GM19395 (cell line): ENCODE measurements around the gene KCNC1.

Source experiments
- ATAC-seq: cut with Tn5 transposase; IDR thresholded peaks from one replicate; pipeline ENCODE4 v1.9.1; 2021; ENCODE audit warnings: mild to moderate bottlenecking, moderate library complexity; ENCODE audit not compliant: unreplicated experiment

KCNC1 gene

GRCh38 chr11:17786824-17787525 lies 52.4 kb downstream of the KCNC1 start:
- ATAC-seq = no peak

DNA sequence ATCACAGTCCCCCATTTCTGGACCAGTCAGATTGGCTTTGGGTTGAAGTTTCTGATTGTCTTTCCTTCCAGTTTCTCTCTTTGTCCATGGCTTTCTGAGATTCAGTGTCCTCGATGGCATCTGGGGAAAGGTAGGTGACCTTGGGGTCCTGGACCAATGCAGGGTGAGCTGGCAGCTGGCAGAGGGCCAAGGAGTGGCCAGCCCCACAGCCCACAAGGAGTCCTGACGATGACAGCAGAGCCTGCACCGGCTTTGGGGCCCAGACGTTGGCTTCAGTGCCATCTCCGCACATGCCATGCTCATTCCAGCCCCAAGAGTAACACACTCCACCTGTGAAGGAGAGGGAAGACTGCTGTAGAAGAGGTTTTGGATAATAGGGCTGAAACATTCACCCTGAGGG lies 53.5 kb downstream of the KCNC1 start:
- no peak for ATAC-seq

- no peak for ATAC-seq
Measured at GRCh38 chr11:17790453-17790852, 55.9 kb downstream of the KCNC1 start.

DNA sequence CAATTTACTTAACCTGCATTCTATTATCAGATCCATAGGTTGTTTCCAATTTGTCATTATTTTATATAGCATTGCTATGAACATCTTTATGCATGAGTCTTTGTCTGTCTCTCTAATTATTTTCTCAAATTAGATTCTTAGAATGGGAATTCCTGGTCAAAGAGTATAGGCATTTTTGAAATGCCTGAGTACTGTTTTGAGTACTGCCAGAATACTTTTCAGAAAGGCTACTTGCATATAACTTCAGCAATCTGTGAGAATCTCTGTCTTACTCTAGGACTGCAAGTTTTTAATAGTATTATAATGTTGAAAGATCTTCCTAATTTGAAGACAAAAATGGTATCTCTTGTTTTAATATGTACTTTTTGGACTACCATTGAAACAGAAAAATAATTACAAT lies 56.6 kb downstream of the KCNC1 start:
- no peak for ATAC-seq

DNA sequence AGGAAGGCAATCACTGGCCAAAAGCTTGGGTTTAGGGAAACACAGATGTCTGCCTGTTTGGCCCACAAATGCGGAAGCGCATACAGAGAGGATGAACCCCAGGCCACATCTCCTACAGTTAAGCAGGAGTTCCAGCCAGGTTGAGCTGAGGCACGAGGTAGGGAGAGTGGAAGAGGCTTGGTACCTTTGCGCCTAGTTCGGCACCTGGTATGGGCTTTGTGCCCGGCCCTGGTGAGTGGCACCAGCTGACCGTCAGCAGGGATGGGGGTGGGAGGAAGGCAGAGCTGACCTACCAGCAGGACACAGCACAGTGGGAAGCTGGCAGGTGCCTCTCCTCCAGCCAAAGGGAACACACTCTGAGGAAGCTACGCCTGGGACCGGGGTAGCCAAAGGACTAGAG lies 57.6 kb downstream of the KCNC1 start:
- no peak for ATAC-seq

GRCh38 chr11:17793642-17794170 lies 59.1 kb downstream of the KCNC1 start:
- no peak for ATAC-seq

GRCh38 chr11:17794981-17795380 lies 60.4 kb downstream of the KCNC1 start:
- no peak for ATAC-seq

GRCh38 chr11:17796154-17796553 lies 61.6 kb downstream of the KCNC1 start:
- no peak for ATAC-seq

DNA sequence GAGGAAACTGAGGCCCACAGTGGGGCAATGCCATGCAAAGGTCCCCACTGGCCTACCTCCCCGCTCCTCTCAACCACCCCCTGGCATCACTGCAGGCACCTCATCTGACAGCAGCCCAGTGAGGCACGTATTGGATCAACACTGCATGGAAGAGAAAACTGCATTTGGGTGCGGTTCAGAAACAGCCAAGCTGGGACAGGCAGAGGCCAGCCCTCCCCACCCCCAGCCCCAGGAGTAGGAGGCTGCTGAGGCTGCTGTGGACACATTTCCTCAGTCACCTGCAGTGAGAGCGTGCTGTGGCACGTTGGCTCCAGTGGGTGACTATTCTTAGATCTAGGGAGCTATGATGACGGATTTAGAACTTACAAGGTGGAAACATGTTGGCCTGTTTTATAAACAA lies 63.7 kb downstream of the KCNC1 start:
- ATAC-seq = no peak

DNA sequence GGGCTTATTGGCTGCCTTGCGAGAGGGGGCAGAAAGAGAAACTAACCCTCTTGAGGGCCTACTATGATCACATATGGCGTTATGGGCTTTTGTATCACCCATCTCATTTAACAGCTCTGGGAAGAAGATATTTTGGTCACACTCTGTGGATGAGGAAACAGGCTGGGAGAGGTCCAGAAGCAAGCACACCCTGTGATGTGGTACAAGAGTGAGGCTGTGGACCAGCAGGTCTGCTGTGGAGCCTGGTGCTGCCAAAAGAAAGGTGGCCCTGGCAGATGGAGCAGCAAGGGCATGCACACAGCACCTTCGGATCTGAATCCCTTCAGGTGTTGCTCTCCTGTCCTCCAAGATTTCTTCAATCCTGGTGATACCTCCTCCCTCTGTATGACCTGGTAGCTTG lies 64.1 kb downstream of the KCNC1 start:
- no peak for ATAC-seq

DNA sequence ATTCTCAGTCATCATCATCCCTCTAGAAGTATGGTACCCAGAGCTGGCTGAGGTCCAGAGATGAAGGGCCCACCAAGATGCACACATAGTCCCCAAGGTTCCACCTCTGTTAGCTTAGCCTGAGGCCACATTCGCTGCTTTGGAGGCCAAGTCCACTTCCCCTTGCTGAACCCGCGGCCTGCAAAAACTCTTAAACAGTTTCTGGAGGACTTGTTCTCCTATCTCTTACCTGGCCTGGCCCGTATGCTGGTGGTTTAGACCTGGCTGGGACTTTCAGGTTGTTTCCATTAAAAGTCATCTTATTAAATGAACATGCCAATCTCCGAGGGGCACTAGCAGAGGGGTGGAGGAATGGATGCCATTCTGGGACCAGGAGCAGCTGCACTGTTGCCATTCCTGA lies 64.6 kb downstream of the KCNC1 start:
- ATAC-seq = no peak

GRCh38 chr11:17801166-17801565 lies 66.6 kb downstream of the KCNC1 start:
- ATAC-seq = no peak

- ATAC-seq = no peak
Measured at GRCh38 chr11:17802491-17802890, 67.9 kb downstream of the KCNC1 start.

DNA sequence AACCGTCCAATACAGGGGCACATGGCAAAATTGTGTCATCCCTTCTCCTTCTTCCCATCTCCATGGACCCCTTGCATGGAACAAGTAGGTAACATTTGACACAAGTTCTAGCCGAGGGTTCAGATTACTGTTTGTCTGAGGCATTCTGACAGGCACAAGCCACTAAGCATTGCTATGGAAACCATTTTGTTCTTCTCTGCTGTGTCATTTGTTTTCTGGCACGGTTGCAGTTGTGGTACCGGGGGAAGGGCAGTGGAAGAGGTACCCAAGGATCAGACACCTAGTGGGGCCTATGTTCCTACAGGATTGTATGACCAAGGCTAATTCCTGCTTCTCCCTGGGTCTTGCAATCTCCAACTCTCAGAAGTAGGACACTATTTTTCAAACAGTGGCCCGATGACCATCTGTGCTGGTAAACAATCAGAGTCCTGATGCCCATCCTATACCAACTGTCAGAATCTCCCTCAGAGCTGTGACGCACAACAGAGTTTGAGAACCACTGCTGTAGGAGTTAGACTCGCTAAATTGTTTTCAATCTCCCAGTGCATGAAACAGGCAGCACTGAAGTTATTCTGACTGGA lies 69.3 kb downstream of the KCNC1 start:
- no peak for ATAC-seq

DNA sequence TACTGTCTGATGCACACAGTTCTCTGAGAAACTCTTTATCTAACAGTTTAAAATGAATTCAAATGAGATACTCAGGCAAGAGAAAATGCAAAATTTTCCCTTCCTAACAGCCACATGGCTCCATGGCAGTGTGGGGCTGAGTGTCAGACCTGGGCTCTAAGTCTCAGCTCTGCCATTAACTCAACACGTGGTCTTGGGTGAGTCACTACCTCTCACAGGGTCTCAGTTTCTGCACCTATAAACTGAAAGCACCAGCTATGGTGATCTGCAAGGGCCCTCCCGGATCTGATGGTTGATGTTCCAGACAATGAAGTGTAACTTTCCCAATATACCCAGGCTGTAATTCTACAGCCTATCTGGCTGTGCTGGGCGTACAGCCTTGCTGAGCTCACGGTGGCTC lies 70.5 kb downstream of the KCNC1 start:
- ATAC-seq = no peak

GRCh38 chr11:17805873-17806272 lies 71.3 kb downstream of the KCNC1 start:
- no peak for ATAC-seq

DNA sequence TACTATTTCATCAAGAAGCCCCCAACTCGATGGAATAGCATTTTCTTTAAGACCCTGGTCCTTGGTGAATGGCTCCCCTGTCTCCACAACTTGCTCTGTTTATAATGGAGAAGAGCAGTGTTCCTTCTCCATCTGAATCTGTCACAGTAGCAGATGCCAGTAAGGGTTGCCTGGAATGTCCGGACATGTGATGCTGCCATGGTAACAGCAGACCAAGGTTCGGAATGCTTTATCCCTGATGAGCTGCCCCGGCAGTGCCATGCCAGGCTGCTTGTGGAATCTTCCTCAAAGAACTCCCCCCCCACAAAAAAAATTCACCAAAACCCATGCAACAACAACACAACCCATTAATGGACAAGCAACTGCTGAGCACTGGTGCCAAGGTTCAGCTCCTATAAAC lies 72.5 kb downstream of the KCNC1 start:
- no peak for ATAC-seq

DNA sequence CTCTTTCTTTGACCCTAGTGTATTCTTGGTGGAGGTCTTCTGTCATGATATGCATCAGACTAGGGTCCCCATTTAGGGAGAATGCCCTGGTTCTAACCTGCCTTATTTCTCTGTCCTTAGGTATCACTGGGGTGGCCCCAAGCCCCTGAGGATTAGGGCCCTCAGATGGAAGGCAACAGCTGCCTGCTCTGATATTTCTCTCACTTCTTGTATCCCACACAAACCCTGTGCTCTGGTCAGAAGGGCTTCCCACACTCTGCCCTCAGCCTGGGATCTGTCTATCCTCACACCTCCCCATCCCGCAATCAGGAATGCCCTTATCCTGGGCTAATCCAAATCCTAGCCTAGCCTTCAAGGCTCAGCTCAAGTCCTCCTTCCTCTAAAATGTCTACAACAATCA lies 75.5 kb downstream of the KCNC1 start:
- no peak for ATAC-seq

GRCh38 chr11:17810746-17811145 lies 76.2 kb downstream of the KCNC1 start:
- no peak for ATAC-seq

DNA sequence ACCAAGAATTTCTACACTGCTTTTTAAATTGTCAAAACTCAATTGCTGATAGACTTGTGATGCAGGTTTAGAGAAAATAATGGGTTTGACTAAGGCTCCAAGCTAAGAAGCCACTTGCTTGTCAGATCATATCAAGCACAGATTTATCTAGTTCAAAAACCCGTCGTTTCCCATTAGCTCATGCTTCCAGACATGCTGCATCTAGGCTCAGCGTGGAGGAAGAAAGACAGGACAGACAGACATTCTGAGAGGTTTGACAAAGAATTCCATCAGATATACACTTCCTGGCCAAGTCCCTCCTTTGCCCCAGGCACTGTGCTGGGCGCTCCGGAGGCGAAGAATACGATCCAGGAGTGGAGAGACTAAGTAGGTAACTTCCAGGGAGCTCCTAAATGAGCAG lies 76.8 kb downstream of the KCNC1 start:
- ATAC-seq = no peak

DNA sequence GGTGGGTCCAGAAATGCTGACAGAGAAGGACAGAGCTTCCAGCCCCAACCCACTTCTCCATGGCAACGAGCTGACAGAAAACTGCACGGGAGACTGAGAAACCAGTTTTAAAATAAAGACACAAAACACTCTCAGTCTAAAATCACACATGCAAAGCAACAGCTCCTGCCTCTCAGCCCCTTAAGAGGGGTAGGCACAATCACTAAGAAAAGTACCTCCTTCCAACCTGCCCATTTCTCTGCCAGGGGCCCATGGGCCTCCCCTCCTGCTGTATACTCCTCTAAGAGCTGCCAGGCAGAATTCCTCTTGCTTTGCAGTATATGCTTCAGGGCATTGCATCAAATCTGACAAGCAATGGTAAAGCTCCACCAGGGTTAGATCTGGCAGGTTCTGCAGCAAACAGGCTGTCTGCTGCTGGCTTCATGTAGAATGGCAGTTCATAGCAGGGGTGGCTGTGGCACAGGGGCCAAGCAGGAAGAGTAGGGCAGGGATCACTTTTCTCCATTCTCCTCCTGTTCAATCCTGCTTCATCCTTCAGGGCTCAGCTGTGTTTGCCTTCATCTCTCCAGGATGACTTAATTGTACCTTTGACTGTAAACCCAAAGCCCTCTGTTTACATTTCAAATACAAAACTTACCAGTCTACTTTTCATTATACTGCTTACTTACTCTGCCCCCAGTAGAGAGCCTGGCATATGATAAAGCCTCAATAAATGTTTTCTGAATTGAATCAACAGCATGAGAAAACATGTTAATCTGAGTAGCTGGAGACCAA lies 77.7 kb downstream of the KCNC1 start:
- ATAC-seq = no peak

DNA sequence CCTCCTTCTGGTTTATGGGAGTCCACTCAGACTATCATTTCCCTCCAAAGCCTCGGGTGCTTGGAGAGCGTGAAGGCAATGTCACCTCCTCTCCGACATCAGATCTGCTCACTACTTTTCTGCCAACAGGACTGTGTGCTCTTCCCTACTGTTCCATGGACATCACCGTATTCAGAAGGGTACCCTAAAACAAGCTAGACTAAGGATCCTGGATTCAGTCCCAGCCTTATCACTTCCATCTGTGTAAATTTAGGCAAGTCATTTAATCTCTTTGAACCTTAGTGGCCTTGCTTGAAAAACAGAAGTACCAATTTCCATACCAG lies 78.2 kb downstream of the KCNC1 start:
- no peak for ATAC-seq
